Fibroblast of the aortic adventitia (primary cell): ENCODE measurements around the gene PCIF1. TPM values are rescaled to one million over a fixed set of nuclear protein-coding genes. Genes with fewer than 3 reads are reported as not detected.
A peak's percentile ranks its signal among the peaks of the same experiment; 100 is the strongest.

Experiments
- DNase-seq: peaks from one replicate; pipeline ENCODE4 v3.0.0-alpha.2; 2010; ENCODE audit warnings: low read depth
- H3K4me3 ChIP-seq: 2 replicates; pipeline ENCODE4 v1.5.1; 2011; ENCODE audit warnings: low read depth, mild to moderate bottlenecking, control low read depth, low read length, moderate library complexity
- total RNA-seq: library from RNA; depleted of rRNA; stranded (reverse); fragments of >200 nt; gene quantifications from 2 replicates; pipeline ENCODE4 v1.2.3, GENCODE V29; 2012; ENCODE audit warnings: low replicate concordance
- TF ChIP-seq, protein P1 (sequence below): IDR thresholded peaks from 2 replicates; pipeline ENCODE4 v1.5.1; 2011; ENCODE audit warnings: mild to moderate bottlenecking, low read length, control low read depth, inconsistent platforms; ENCODE audit not compliant: insufficient read depth

Gene PCIF1
- total RNA-seq, 1 donor = 15.9 TPM

DNA sequence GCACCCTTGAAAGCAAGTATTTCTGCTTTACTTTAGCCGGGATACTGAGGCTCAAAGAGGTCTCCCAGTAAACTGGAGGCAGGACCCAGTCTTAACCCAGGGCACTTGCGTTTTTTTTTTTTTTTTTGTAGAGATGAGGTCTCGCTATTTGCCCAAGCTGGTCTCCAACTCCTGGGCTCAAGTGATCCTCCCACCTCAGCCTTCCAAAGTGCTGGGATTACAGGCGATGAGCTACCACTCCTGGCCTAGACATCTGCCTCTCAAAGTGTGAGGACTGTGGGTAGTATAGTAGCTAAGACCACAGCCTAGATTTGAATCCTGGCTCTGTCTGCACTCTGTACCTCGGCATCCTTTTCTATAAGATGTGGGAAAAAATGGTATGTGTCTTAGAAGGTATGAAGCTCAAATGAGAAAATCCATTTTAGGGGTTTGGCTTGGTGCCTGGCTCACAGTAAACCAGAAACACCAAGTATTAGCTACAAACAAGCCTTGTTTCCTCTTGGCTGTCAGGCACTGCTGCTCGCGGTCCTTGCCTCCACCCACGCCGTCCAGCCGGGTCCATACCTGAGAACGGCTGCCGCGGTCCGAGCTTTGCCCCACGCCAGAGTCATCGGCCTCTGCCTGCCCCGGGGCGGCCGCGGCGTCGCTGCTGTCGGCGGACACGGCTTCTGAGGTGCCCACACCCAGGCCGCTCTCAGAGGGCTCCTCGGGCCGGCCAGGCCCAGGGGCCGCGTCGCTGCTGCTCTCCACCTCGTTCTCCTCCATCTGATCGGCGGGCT lies 36.4 kb downstream of the PCIF1 start:
- TF ChIP-seq, protein P1, sequence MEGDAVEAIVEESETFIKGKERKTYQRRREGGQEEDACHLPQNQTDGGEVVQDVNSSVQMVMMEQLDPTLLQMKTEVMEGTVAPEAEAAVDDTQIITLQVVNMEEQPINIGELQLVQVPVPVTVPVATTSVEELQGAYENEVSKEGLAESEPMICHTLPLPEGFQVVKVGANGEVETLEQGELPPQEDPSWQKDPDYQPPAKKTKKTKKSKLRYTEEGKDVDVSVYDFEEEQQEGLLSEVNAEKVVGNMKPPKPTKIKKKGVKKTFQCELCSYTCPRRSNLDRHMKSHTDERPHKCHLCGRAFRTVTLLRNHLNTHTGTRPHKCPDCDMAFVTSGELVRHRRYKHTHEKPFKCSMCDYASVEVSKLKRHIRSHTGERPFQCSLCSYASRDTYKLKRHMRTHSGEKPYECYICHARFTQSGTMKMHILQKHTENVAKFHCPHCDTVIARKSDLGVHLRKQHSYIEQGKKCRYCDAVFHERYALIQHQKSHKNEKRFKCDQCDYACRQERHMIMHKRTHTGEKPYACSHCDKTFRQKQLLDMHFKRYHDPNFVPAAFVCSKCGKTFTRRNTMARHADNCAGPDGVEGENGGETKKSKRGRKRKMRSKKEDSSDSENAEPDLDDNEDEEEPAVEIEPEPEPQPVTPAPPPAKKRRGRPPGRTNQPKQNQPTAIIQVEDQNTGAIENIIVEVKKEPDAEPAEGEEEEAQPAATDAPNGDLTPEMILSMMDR = no peak
- DNase-seq = peak; percentile 32
- peak overlapping the region; percentile 99 for H3K4me3 ChIP-seq

DNA sequence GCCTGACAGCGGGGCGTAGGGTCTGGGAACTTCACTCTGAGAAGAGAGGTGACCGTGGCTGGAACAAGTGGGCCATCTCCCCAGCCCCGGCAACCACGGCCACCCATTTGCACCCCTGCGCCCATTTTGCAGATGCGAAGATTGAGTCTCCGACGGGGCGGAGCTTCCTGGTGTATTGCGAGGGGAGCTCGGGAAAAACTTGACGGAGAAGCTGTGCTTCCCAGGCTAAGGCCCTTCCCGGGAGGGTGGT lies 36.9 kb downstream of the PCIF1 start:
- TF ChIP-seq, protein P1 = no peak
- H3K4me3 ChIP-seq = peak overlapping the region; percentile 99
- no peak for DNase-seq

DNA sequence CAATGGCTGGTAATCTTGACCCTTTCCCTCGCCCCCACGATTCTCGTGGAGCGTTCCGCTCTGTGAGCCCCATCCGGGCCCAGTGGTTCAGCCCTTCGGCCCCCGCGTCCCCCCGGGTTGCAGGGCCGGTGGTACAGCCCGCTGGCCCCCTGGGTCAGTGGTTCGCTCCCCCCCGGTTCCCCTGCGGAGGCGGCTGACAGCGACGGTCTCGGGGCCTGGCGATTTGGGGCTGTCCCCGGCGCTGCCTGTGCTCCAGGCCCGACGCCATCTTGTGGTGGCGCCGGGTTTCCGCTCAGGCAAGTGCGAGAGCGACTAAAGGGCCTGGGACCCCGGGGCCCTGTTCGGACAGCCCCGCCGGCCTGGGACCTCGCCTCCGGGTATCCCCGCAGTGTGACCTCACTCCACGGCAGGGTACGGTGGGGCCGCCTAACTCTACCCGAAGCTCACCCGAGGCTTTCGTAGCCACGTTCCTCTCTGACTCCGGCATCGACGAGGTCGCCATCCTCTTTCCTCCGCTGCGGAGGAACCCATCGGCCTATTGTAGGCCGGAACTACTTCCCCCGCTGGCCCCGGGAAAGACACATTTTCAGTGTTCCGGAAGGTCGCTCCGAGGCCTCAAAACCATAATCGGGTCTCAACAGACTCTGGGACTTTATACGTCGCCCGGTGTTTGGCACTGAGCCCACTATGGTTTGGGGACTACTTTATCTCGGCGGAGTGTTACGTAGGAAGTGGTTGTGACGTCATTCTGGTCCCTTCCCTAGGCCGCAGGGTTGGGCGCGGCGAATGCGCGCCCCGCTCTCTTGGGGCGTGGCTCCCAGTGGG lies 37.4 kb downstream of the PCIF1 start, which contains the start of gene ZNF335:
ZNF335 (minus strand) TSS at position 529 of the 825 bp plus-strand sequence. CDS start 793 bp downstream, outside the sequence.
- TF ChIP-seq, protein P1 = peak; percentile 29
- peak within 1 kb of the TSS; percentile 99 for H3K4me3 ChIP-seq
- peak; percentile 98 for DNase-seq

DNA sequence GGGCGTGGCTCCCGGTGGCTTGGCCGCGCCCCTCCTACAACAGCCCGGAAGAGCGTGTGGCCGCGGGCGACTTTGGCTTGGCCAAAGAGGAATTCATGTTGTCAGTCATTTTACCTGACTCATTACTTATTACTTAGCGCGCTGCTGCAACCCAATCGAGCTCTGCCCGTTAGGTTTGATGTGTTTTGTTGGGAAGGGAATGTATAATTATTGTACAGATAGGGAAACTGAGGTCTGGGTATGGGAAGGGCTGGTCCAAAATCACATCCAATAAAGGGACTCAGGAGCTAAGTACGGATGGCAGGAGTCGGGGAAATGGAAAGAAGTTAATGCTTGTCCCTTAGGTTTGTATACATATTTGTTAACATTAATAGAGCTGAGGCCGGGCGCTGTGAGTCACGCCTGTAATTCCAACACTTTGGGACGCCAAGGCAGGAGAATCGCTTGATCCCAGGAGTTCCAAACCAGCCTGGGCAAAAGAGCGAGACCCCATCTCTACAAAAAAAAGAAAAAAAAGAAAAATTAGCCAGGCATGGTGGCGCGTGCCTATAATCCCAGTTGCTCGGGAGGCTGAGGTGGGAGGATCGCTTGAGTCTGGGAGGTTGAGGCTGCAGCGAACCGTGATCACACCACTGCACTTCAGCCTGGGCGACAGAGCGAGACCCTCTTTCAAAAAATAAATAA lies 38.2 kb downstream of the PCIF1 start:
- TF ChIP-seq, protein P1 = no peak
- H3K4me3 ChIP-seq = peak overlapping the region; percentile 66
- DNase-seq = no peak

DNA sequence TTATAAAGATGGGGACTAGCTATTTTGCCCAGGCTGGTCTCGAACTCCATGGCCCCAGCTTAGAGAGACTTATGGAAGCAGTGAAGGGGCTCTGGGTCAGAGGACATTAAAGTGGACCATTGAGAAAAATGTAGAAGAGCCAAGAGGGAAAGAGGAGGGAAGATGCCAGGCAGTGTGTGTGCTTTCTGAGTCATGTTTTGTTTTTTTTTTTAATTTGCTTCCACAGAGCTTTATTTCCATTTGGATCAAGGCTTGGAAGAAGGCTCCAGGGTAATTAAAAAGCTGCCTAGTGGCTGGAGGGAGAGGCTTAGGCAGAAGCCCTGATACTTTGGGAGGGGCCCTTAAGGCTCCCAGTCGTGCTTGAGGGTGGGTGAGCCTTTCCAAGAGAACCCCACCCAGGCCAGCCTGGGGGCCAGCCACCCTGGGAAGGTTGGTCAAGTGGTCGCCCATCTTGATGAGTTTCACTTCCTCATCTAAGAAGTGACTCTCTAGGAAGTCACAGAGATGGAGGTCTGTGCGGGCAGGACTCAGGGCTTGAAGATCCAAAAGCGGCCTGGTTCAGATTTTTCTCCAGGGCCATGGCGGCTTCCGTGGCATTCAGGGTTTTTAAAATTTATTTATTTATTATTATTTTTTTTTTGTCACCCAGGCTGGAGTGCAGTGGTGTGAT lies 40.5 kb downstream of the PCIF1 start:
- TF ChIP-seq, protein P1 = no peak
- H3K4me3 ChIP-seq = no peak overlapping the region
- no peak for DNase-seq

DNA sequence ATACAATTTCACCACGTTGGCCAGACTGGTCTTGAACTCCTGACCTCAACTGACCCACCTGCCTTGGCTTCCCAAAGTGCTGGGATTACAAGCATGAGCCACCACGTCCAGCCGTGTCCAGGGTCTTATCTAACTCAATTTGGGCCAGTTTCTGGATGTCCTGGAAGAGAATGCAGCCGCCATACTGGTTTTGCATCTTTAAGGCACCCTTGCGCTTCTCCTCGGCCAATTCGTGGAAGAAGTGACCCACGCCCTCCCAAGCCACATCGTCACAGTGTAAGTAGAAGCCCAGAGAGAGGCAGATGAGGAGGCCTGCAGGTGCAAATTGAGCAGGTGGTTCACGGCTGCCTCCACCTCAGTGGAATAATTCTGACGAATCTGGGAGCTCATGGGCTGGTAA lies 41.2 kb downstream of the PCIF1 start:
- no peak overlapping the region for H3K4me3 ChIP-seq
- TF ChIP-seq, protein P1 = no peak
- DNase-seq = no peak
